ENCODE data around the gene SNED1.

- TF ChIP-seq TAF1 (IDR thresholded peaks at IDR 0.05; ENCODE audit: borderline replicate concordance, insufficient read depth, low read length) (no peak), REST (IDR thresholded peaks at IDR 0.05; ENCODE audit: insufficient read depth in 1 of 2, low read depth in 2 of 2, low read length in 2 of 2) (no peak), SIN3A (IDR thresholded peaks at IDR 0.05; ENCODE audit: borderline replicate concordance, insufficient read depth, low read length) (no peak)
Measured at GRCh38 chr2:241048949-241049343, 50.5 kb downstream of the SNED1 start.
